Activated B cell treated with CpG ODN at 0.5 μM for 24 hours (primary cell): ENCODE data around the gene DHRS3. TPM values are rescaled to one million over a fixed set of nuclear protein-coding genes. Genes with fewer than 3 reads are reported as not detected.

Experiments
- ATAC-seq: fragments of 200-7000 bp; cut with Tn5 transposase; one replicate; pipeline ENCODE4 v1.10.0; 2021; ENCODE audit warnings: low read depth, mild to moderate bottlenecking, moderate library complexity
- CTCF ChIA-PET: fragments of 350-600 bp; sonication (Branson Sonifier 250); formaldehyde crosslinking; loops from one replicate; lab custom pipeline; 2021; ENCODE audit warnings: antibody characterized with exemption; lab: Charles Lee
- POLR2A ChIA-PET: fragments of 350-600 bp; sonication (Branson Sonifier 250); formaldehyde crosslinking; loops from one replicate; lab custom pipeline; 2021; ENCODE audit warnings: antibody characterized with exemption; lab: Charles Lee
- DNase-seq: peaks from one replicate; pipeline ENCODE4 v3.0.0; 2022
- H3K27ac Mint-ChIP-seq: one replicate; pipeline ENCODE4 v1.8.0; 2020; ENCODE audit warnings: mixed read lengths
- H3K27me3 Mint-ChIP-seq: one replicate; pipeline ENCODE4 v1.8.0; 2021; ENCODE audit warnings: mixed read lengths
- H3K36me3 Mint-ChIP-seq: one replicate; pipeline ENCODE4 v1.8.0; 2021; ENCODE audit warnings: low read depth, mixed read lengths
- H3K4me1 Mint-ChIP-seq: one replicate; pipeline ENCODE4 v1.8.0; 2021; ENCODE audit warnings: mixed read lengths
- H3K4me3 Mint-ChIP-seq: one replicate; pipeline ENCODE4 v1.8.0; 2020; ENCODE audit warnings: mild to moderate bottlenecking, mixed read lengths
- H3K9me3 Mint-ChIP-seq: one replicate; pipeline ENCODE4 v1.8.0; 2020; ENCODE audit warnings: mixed read lengths
- intact Hi-C: fragments of 100-400 bp; cut with micrococcal nuclease; formaldehyde crosslinking; loops from one replicate; pipeline ENCODE4 v1.15.1; 2024
- total RNA-seq: library from RNA; stranded (reverse); gene quantifications from 2 replicates; pipeline ENCODE4 v1.2.3, GENCODE V29; 2022
- TF ChIP-seq, protein P1 (sequence below): fragments of 200-600 bp; IDR thresholded peaks from one replicate; pipeline ENCODE4 v1.8.0; 2022; ENCODE audit warnings: antibody characterized with exemption, mild to moderate bottlenecking

DHRS3 gene
- total RNA-seq, 1 donor from 2014 or later = 1.8 TPM

DNA sequence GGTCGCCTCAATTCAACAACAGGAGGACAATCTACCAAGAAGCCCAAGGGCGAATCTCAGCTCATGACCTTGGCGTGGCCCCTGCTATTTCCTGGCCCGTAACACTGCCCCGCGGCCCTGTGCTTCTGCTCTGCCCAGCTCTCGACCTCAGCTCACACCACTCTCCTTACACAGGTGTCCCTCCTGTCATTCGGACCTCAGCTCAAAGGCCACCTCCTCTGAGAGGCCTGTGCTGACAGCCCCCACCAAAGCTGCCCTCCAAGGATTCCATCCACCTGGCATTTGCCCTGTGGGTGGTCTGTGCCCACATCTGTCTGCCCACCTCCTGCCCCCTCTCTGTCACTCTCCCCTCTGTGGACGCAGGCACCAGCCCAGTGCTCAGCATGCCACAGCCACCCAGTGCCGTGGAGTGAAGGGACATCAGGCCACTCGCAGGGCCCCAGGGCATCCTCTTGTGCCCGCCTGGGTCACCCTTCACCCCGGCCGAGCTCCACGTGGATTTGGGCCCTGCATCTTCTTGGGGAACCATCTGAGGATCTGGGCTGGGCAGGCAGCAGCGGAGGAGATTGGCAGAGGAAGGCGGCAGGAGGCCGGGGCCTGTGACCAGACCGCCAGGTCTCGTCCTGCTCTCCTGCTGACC is 70.3 kb downstream of the DHRS3 start:
- CTCF ChIA-PET = interaction anchor here (0.9 kb wide), 1 partner anchor 68 kb away, joined by 3 read pairs; no protein-coding TSS in a partner anchor
- ATAC-seq (no peak), DNase-seq (no peak)
- no peak overlapping the region for H3K4me3 Mint-ChIP-seq
- H3K27ac Mint-ChIP-seq = no peak overlapping the region
- TF ChIP-seq, protein P1, sequence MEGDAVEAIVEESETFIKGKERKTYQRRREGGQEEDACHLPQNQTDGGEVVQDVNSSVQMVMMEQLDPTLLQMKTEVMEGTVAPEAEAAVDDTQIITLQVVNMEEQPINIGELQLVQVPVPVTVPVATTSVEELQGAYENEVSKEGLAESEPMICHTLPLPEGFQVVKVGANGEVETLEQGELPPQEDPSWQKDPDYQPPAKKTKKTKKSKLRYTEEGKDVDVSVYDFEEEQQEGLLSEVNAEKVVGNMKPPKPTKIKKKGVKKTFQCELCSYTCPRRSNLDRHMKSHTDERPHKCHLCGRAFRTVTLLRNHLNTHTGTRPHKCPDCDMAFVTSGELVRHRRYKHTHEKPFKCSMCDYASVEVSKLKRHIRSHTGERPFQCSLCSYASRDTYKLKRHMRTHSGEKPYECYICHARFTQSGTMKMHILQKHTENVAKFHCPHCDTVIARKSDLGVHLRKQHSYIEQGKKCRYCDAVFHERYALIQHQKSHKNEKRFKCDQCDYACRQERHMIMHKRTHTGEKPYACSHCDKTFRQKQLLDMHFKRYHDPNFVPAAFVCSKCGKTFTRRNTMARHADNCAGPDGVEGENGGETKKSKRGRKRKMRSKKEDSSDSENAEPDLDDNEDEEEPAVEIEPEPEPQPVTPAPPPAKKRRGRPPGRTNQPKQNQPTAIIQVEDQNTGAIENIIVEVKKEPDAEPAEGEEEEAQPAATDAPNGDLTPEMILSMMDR = no peak
- POLR2A ChIA-PET = no interaction called here
- no peaks in the 10 kb centered on the region for H3K36me3 Mint-ChIP-seq
- H3K27me3 Mint-ChIP-seq = peaks cover 3% of the 10 kb centered on the region
- H3K4me1 Mint-ChIP-seq = no peaks in the 10 kb centered on the region
- intact Hi-C loops = no loop called here
- H3K9me3 Mint-ChIP-seq = no peaks in the 10 kb centered on the region

DNA sequence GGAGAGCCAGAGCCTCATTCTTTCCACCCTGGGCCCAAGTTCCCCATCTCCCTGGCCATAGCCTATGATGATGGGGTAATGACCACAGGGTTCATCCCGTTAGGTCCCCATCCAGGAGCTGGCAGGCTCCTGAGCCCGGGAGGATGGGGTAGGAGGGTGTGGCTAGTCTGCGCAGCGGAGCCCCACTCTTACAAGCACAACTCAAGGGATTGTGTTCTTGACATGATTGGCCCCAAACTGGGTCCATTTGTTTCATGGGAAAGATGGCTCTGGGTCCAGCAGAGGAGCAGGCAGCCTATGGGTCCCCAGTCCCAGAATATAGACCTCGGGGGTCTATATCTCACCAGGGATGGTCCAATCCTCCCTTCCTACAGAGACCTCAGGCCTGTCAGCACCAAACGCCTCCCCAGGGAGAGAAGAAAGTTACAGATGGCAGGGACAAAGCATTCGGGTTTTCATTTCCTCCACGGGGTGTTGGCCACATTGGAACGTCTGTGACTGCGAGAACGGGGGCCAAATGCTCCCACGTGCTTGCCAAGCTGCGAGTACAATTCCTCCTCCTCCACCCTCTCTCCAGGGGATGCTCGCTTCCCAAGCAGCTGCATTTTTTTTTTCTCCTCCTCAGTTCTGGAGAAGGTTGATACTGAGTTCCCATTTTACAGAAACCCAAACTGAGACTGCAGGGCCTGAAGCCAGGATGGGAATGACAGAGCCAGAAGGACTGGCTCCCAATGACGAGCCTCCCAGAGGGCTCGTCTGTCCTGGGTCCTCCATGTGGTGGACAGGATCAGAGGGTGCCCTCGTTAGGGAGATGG is 71.0 kb downstream of the DHRS3 start:
- H3K4me3 Mint-ChIP-seq = no peak overlapping the region
- H3K27ac Mint-ChIP-seq = no peak overlapping the region
- peaks cover 8% of the 10 kb centered on the region for H3K27me3 Mint-ChIP-seq
- no peaks in the 10 kb centered on the region for H3K4me1 Mint-ChIP-seq
- intact Hi-C loops = no loop called here
- TF ChIP-seq, protein P1 = no peak
- no peaks in the 10 kb centered on the region for H3K9me3 Mint-ChIP-seq
- ATAC-seq (no peak), DNase-seq (no peak)
- no peaks in the 10 kb centered on the region for H3K36me3 Mint-ChIP-seq
- POLR2A ChIA-PET = no interaction called here
- CTCF ChIA-PET = interaction anchor here (0.9 kb wide), 1 partner anchor 69 kb away, joined by 3 read pairs; no protein-coding TSS in a partner anchor

DNA sequence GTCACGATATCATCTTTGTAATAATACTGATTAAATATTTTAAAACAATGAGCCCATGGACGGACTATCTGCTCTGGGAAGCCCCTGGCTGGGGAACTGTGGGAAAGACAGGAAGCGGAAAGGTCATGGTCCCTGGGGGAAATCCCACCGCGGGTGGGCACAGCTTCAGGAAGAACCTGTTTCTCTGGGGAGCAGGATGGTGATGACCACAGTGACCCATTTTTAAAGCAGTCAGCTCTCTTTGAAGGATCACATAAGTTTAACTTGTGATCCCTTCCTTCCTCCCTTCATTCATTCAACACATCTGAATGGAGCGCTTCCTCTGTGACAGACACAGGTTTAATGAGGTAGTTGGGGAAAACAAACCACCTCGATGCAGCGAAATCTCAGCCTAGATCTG is 73.0 kb downstream of the DHRS3 start:
- ChIA-PET POLR2A (no interaction called here), CTCF (no interaction called here)
- Mint-ChIP-seq H3K4me1 (no peaks in the 10 kb centered on the region), H3K36me3 (no peaks in the 10 kb centered on the region), H3K27ac (no peak overlapping the region), H3K4me3 (no peak overlapping the region), H3K27me3 (peaks cover 12% of the 10 kb centered on the region), H3K9me3 (no peaks in the 10 kb centered on the region)
- TF ChIP-seq, protein P1 = no peak
- no peak for ATAC-seq
- no peak for DNase-seq
- intact Hi-C loops = no loop called here

DNA sequence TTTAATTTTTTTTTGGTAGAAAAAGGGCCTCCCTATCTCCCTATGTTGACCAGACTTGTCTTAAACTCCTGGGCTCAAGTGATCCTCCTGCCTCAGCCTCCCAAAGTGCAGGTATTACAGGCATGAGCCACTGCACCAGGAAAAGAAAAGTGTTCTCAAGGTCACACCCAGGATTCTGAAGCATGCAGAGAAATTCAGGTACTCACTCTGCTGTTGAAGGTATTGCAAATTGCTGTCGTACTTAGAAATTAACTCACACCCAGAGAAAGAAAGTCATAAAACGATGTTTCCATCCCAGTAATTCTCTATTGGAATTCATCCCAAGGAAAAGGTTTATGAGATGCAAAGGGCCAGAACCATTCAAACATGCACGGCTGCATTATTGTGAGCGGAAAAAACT is 73.7 kb downstream of the DHRS3 start:
- ATAC-seq = no peak
- Mint-ChIP-seq H3K9me3 (no peaks in the 10 kb centered on the region), H3K27ac (no peak overlapping the region), H3K27me3 (peaks cover 12% of the 10 kb centered on the region), H3K36me3 (no peaks in the 10 kb centered on the region), H3K4me3 (no peak overlapping the region), H3K4me1 (no peaks in the 10 kb centered on the region)
- TF ChIP-seq, protein P1 = no peak
- ChIA-PET CTCF (no interaction called here), POLR2A (no interaction called here)
- intact Hi-C loops = no loop called here
- DNase-seq = no peak

DNA sequence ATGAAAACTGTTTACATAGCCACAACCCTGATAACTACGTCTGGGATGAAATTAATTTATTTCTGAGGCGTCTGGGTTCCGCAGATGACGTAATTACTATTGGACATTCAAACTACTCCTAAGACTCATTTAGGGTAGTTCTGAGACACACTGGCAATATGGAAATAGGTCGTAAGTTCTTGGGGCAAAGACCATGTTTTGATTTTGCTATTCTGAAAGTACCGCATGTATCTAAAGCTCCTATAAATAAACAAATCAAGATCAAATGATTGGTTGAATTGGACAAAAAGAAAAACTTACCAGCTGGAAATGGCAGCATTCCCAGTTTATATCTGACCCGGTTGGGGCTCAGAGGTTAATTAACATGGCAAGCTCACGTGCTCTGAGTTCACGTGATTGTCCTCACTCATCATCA is 74.3 kb downstream of the DHRS3 start:
- ChIA-PET CTCF (no interaction called here), POLR2A (no interaction called here)
- Mint-ChIP-seq H3K4me1 (no peaks in the 10 kb centered on the region), H3K36me3 (no peaks in the 10 kb centered on the region), H3K27ac (no peak overlapping the region), H3K27me3 (peaks cover 12% of the 10 kb centered on the region), H3K9me3 (no peaks in the 10 kb centered on the region), H3K4me3 (no peak overlapping the region)
- intact Hi-C loops = no loop called here
- ATAC-seq = no peak
- DNase-seq = no peak
- TF ChIP-seq, protein P1 = no peak
